Right lobe of liver (tissue), 6 donors: ENCODE measurements around the gene TMEM123. TPM values are rescaled to one million over a fixed set of nuclear protein-coding genes. Genes with fewer than 3 reads are reported as not detected.

ENCODE experiments used
- ATAC-seq, 4 donors: fragments of 200-7000 bp; cut with Tn5 transposase; one replicate each; pipeline ENCODE4 v1.9.1; 2020; ENCODE audit warnings: mild to moderate bottlenecking in 4 of 4, moderate library complexity in 4 of 4
- DNase-seq, 3 donors: peaks; one replicate each; pipeline ENCODE4 v3.0.0-alpha.2; 2020
- H3K27ac ChIP-seq, 3 donors: fragments of 200-600 bp; one replicate each; pipeline ENCODE4 v1.8.0; 2022
- H3K27me3 ChIP-seq, 2 donors: fragments of 200-600 bp; one replicate each; pipeline ENCODE4 v1.8.0; 2022
- H3K36me3 ChIP-seq, 4 donors: fragments of 200-600 bp; sonication (generic) in 1 of 4; one replicate each; pipeline versions ENCODE4 v1.5.1 to v1.8.0; 2017 to 2022; ENCODE audit warnings: control low read depth in 1 of 4
- H3K4me1 ChIP-seq, 4 donors: fragments of 200-600 bp; sonication (generic) in 1 of 4; one replicate each; pipeline versions ENCODE4 v1.5.1 to v1.8.0; 2017 to 2022; ENCODE audit warnings: control low read depth in 1 of 4
- H3K4me3 ChIP-seq, 3 donors: fragments of 200-600 bp; one replicate each; pipeline ENCODE4 v1.8.0; 2022
- H3K9me3 ChIP-seq, 4 donors: fragments of 200-600 bp; sonication (generic) in 1 of 4; one replicate each; pipeline versions ENCODE4 v1.5.1 to v1.8.0; 2017 to 2022; ENCODE audit warnings: control low read depth in 1 of 4
- POLR2A ChIP-seq: fragments of 450-650 bp; IDR thresholded peaks from one replicate; pipeline ENCODE4 v1.6.1; 2017; ENCODE audit warnings: antibody characterized with exemption, mild to moderate bottlenecking
- WGBS: methylation state at CpG from one replicate; pipeline ENCODE4 v1.1.6; 2018; ENCODE audit warnings: low coverage, low lambda C conversion rate; ENCODE audit not compliant: insufficient coverage; ENCODE audit errors: missing lambda C conversion rate; 5-methylcytosine and 5-hydroxymethylcytosine counted together
- intact Hi-C, 2 donors: fragments of 100-400 bp; cut with DNase I; formaldehyde crosslinking; loops; one replicate each; pipeline versions ENCODE4 v1.11.2 to v1.14.1; 2022
- long read RNA-seq: library from polyadenylated mRNA; unstranded; transcript quantifications from one replicate; pipeline ENCODE4 v2.0.0, GENCODE V29; 2019
- total RNA-seq, 6 experiments: library from RNA; depleted of rRNA in 2 of 6; stranded (reverse); fragments of >200 nt in 2 of 6; fragmentation: NEBNext Ultra II Directional in 3 of 6; extraction: Animal tissue kit (Norgen Biotek cat#: 25700) in 3 of 6; gene quantifications; one replicate each; pipeline versions ENCODE4 v1.1.0 to v1.2.4, GENCODE V29; 2016 to 2023
- TF ChIP-seq, protein P1 (sequence below), 4 donors: fragments of 200-600 bp in 3 of 4; fragments of 450-650 bp in 1 of 4; IDR thresholded peaks; one replicate each; pipeline versions ENCODE4 v1.5.1 to v1.8.0; 2016 to 2022; ENCODE audit warnings: antibody characterized with exemption in 4 of 4, mild to moderate bottlenecking in 2 of 4
- donor health status: DM: no; HTN: yes; CAD: no.
- donor health status: DM: no; HTN: no; CAD: no.
- donor health status: DM: no; HTN: no; CAD: no.
- donor health status: DM: no; HTN: yes; CAD: no.
- donor health status: DM: no; HTN: yes; CAD: no.

Gene TMEM123, protein sequence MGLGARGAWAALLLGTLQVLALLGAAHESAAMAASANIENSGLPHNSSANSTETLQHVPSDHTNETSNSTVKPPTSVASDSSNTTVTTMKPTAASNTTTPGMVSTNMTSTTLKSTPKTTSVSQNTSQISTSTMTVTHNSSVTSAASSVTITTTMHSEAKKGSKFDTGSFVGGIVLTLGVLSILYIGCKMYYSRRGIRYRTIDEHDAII
- total RNA-seq = 100 to 1,000 TPM; 173 to 557 (median 229) TPM
- long read RNA-seq, transcript TMEM123-202 (5 exons, 3,579 nt) = major isoform, 20 of 26 reads
- long read RNA-seq, partial matches to known transcripts = 1 of 26 reads
- long read RNA-seq, other reads (novel, unspliced or antisense) = 2 of 26 reads

DNA sequence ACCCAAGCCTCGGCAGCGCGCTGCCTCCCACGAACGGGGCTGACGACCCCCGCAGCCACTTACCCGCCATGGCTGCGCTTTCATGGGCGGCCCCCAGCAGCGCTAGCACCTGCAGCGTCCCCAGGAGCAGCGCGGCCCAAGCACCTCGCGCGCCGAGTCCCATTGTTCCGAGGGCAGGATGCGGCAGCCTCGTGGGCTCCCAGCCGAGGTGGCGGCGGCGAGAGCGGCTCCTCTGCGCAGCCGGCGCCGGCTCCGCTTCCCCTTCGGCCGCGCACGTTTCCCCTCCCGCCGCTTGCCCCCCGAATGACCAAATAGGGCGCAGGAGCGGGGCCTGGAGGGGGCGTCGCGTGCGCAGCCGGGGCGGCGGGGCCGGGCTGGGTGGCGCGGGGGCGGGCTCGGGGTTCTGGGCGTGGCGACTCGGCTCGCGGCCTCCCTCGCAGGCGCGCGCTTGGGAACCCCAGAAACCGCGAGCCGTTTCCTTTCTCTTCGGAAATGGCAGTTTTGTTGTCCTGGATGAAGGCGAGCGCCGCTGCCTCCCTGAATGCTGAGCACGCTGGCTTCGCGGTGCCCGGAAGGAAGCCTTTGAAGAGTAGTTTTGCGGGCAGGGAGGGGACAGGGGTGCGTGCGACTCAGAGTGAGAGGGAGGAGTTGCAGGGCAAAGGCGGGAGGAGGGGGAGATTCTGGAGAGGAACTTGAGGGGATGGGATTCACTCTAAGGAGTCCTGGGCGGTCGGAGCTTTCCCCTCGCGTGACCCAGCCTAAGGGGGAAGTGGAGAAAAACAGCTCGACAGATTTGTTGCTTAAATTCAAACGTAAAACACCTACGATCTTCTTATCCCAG, at the start of gene TMEM123:
TSS of gene TMEM123 (minus strand) at position 305 of the 841 bp plus-strand sequence. CDS start at position 163, 142 bp downstream.
- Histone ChIP-seq H3K4me3 (peak within 1 kb of the TSS; percentile 81 to 90 (median 83)), H3K9me3 (no peaks in the 10 kb centered on the region), H3K27me3 (no peaks in the 10 kb centered on the region), H3K4me1 (peaks cover 0 to 53% (median 21%) of the 10 kb centered on the region in 4 donors), H3K27ac (peak within 1 kb of the TSS; percentile 96 to 98 (median 98)), H3K36me3 (peaks cover 0 to 6% (median 0%) of the 10 kb centered on the region in 4 donors)
- ATAC-seq (peak; percentile 64 to 87 (median 76)), DNase-seq (peak; percentile 91 to 92 (median 92))
- TF ChIP-seq POLR2A = peak; percentile 71
- TF ChIP-seq, protein P1, sequence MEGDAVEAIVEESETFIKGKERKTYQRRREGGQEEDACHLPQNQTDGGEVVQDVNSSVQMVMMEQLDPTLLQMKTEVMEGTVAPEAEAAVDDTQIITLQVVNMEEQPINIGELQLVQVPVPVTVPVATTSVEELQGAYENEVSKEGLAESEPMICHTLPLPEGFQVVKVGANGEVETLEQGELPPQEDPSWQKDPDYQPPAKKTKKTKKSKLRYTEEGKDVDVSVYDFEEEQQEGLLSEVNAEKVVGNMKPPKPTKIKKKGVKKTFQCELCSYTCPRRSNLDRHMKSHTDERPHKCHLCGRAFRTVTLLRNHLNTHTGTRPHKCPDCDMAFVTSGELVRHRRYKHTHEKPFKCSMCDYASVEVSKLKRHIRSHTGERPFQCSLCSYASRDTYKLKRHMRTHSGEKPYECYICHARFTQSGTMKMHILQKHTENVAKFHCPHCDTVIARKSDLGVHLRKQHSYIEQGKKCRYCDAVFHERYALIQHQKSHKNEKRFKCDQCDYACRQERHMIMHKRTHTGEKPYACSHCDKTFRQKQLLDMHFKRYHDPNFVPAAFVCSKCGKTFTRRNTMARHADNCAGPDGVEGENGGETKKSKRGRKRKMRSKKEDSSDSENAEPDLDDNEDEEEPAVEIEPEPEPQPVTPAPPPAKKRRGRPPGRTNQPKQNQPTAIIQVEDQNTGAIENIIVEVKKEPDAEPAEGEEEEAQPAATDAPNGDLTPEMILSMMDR (IDR thresholded peaks at IDR 0.05) = peak in 2 of 4 donors; percentile 15 to 22
- intact Hi-C loops = no loop called here
- WGBS = 0% methylated on average over 20 of the region's 83 CpGs

DNA sequence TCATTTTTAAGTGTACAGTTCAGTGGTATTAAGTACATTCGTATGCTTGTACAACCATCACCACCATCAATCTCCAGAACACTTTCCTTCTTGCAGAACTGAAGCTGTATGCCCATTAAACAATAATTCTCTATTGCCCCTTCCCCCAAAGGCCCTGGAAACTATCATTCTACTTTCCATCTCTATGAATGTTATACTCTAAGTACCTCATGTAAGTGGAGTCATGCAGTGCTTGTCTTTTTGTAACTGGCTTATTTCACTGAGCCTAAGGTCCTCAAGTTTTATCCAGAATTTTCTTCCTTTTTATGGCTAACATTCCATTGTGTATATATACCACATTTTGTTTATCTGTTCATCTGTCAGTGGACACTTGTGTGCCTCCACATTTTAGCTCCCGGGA, 48.3 kb upstream of the TMEM123 start:
- intact Hi-C loops = no loop called here
- Histone ChIP-seq H3K9me3 (no peaks in the 10 kb centered on the region), H3K4me3 (no peak overlapping the region), H3K36me3 (no peaks in the 10 kb centered on the region), H3K27ac (no peak overlapping the region), H3K27me3 (no peaks in the 10 kb centered on the region), H3K4me1 (no peaks in the 10 kb centered on the region)
- DNase-seq (no peak), ATAC-seq (no peak)
- TF ChIP-seq POLR2A = no peak
- TF ChIP-seq, protein P1 (IDR thresholded peaks at IDR 0.05) = no peak
- WGBS = 71% methylated on average over 2 of the region's 2 CpGs

- Histone ChIP-seq H3K36me3 (no peaks in the 10 kb centered on the region), H3K27ac (no peak overlapping the region), H3K4me1 (peaks cover 0 to 5% (median 2%) of the 10 kb centered on the region in 4 donors), H3K27me3 (no peaks in the 10 kb centered on the region), H3K4me3 (no peak overlapping the region), H3K9me3 (no peaks in the 10 kb centered on the region)
- no peak for TF ChIP-seq POLR2A
- TF ChIP-seq, protein P1 (IDR thresholded peaks at IDR 0.05) = no peak
- intact Hi-C loops = loop anchor here in 1 of 2 donors (5.0 kb wide), 1 partner anchor 108 kb away; no protein-coding TSS in a partner anchor
- no peak for ATAC-seq
- DNase-seq = no peak
- 42% methylated on average over 2 of the region's 2 CpGs for WGBS
Measured at GRCh38 chr11:102499931-102500330, 47.4 kb upstream of the TMEM123 start.

DNA sequence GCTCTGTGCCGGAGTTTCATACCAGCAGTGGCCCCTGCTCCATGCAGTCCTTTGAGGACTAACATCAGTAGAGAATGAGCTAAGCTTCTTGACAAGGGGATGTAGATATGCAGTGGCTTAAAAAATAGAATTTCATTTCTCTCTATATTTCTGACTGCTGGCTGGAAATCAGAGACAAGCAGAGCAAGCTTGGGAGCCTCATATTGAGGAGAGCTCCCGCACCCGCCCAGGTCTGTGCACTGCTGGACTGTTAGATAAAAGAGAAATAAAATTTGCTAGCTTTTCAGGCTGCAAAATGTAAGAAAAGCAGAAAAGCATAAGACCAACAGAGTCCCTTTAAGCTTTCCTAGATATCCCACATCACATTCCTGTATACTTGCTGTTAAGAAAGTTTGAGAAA, 46.6 kb upstream of the TMEM123 start:
- intact Hi-C loops = loop anchor here in 1 of 2 donors (5.0 kb wide), 1 partner anchor 107 kb away; no protein-coding TSS in a partner anchor
- TF ChIP-seq POLR2A = no peak
- TF ChIP-seq, protein P1 (IDR thresholded peaks at IDR 0.05) = no peak
- WGBS = 85% methylated on average over 3 of the region's 3 CpGs
- Histone ChIP-seq H3K27me3 (no peaks in the 10 kb centered on the region), H3K36me3 (no peaks in the 10 kb centered on the region), H3K9me3 (no peaks in the 10 kb centered on the region), H3K4me3 (no peak overlapping the region), H3K4me1 (peaks cover 0 to 12% (median 5%) of the 10 kb centered on the region in 4 donors), H3K27ac (no peak overlapping the region)
- no peak for DNase-seq
- ATAC-seq = no peak
